Measurements from ENCODE around the gene SEZ6L.

Gene SEZ6L

DNA sequence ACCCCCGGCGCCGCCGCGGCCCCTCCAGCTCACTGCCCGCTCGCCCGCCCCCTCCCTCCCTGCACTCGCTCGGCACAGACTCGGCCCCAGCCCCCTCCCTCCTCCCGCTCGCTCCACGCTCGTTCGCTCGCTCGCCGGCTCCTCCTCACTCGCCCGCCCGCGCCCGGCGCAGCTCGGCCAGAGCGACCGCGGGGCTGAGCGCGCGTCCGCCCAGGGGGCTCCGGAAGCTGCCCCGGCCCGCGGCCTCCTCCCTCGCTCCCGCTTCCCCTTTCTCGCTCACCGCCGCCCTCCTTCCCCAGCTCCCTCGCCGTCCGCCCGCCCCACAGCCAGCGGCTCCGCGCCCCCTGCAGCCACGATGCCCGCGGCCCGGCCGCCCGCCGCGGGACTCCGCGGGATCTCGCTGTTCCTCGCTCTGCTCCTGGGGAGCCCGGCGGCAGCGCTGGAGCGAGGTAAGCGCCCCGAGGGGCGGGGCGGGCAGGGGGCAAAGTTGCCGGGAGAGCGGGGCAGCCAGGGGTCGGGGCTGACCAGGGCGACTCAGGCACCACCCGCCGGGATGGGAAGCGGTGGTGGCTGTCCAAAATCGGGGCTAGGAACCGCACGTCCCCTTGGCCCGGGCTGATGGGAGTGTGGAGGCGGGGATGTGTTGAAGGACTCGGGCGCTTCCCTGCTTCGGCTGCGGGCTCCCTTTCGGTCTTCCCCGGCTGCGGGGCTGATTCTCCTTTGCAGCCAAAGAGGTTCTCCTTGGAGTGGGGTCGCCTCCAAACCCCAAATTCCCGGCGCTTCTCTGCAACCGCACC lies at the start of gene SEZ6L:
Gene SEZ6L (plus strand): TSS at position 148 of the 797 bp plus-strand sequence. CDS start 208 bp downstream, at position 356.
- in situ Hi-C loops (cut with HindIII; ENCODE audit: low sequenced_read_pairs), result no loop called here

DNA sequence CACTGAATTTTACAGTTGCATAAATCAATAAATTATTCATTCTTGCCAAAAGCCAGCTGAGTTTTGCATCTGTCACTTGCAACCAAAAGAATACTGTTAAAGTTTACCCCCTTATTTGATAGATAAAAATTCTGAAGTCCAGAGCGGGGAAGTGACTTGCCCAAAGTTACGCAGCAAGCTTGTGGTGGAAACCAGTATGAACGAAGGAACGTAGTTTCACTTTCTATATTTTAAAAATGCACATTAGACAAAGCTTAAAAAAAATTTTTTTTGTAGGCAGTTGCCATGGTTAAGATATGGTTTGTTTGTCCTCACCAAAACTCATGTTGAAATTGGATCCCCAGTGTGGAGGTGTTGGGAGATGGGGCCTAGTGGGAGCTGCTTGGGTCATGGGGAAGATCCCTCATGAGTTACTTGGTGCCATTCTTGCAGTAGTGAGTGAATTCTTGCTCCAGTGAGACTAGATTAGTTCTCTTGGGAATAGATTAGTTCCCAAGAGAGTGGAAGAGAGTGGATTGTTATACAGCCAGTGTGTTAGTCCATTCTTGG lies 46.3 kb upstream of the SEZ6L start:
- in situ Hi-C loops (cut with HindIII; ENCODE audit: low sequenced_read_pairs), result no loop called here

DNA sequence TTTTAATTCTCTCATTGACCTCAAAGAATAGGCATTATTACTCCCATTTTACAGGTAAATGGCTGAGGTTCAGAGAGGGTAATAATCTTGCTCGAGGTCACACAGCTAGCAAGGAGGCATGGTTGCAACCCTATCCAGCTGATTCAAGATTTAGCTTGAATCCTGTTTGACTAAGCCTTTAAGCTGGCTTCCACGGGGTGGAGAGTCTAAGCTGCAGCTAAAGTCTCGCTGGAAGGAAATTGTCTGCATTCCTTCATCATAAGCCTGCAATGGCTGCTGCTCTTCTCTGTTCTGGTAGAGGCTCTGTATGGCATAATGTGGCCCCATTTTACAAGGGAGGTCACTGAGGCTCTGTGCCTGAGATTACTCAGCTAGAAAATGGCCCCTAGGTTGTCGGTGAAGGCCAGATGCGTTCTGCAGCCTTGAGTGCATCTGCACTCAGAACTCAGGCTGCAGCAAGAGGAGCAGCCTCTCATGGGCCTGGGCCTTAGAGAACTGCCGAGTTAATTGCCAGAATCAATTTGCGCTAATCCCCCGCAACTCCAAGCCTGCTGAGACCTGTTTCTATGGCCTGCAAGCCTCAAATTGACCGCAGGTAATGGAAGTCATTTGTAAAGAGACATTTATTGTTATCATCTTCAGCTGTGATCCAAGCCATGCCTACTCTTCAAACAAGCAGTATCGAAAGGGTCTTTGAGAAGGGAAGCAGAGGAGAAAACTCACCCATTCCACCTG lies 44.1 kb upstream of the SEZ6L start:
- in situ Hi-C loops (cut with HindIII; ENCODE audit: low sequenced_read_pairs), result no loop called here

DNA sequence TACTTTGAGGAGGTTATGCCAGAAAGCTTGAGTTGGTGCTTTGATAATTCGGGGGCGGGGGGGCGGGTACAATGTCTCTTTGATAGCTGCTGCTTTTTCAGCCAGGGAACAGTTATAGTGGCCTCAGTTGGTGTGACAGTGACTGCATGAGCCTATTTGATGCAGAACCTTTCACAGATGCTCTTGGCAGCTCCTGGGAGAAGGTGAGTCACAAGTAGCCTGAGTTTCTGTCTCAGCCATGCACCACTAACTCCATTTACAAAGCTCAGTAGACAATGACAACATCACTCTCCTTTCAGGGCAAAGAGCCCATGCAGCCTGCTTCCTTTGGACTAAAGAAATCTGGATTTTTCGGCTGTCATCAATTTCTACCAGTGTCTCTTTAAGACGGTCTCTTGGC lies 42.1 kb upstream of the SEZ6L start:
- in situ Hi-C loops (cut with HindIII; ENCODE audit: low sequenced_read_pairs), result no loop called here

DNA sequence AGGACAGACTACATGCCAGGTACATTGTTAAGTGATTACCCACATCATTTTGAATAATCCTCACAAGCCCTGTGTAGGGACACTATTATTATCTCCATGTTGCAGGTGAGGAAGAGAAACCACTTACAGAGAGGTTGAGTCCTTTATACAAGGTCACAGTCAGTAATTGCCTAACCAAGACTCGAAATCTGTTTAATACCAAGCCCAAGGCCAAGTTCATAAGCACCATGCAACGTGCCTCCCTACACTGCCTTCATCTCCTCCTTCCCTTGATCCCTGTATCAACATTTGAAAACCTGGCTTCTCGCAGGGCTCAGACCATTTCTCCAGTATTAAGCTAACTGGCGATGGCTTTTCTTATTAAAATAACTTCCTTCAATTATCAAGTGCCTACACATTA lies 41.7 kb upstream of the SEZ6L start:
- in situ Hi-C loops (cut with HindIII; ENCODE audit: low sequenced_read_pairs), result no loop called here

DNA sequence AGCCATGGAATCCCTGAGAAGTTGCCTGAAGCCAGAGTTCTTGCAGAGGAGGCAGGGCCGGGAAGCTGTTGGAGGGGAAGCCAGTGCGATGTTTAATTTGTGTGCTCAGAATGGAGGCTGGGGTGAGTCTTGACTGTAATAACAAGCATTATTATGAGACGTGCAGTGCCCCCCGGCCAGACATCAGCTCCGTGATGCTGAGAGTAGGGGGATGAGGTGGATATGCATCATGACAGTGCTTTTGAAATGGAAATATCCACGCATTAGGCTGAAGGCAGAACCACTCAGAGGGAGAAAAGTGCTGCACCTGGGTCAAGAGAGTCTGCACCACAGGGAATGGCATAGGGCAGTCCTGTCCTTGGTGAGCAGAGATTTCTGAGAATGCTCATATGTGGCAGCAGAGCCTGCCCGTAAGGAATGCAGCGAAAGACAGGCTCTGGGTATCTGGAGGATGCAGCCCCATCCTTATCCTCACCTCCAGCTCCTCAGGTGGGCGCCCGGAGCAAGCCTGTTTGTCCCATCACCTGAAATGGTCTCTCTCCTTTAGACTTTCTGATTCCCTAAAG lies 37.6 kb upstream of the SEZ6L start:
- in situ Hi-C loops (cut with HindIII; ENCODE audit: low sequenced_read_pairs), result no loop called here

DNA sequence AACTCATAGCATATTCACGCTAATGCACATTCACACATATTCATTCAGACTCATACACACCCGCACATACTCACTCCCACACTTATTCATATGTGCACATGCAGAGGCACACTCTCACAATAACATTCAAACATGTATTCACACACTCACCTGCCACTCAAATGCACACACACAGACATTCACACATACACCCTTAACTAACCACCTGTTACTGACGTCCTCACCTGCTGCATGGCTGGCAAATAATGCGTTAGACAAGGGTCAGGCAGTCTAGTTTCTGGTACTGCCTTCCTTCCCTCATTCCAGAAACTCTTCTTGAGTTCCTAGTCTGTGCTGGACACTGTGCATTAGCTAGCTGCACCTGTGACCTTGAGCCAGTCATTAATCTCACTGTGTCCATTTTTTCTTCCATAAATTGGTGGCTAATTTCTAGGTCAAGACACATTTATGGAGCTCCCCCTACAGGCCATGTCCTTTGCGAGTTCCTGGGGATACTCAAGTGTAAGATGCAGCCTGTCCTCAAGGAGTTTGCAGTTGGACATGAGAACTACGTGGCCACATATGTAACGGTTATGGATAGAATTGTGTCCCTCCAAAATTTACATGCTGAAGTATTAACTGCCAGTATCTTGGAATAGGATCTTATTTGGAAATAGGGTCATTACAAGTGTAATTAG lies 34.5 kb upstream of the SEZ6L start:
- in situ Hi-C loops (cut with HindIII; ENCODE audit: low sequenced_read_pairs), result no loop called here

DNA sequence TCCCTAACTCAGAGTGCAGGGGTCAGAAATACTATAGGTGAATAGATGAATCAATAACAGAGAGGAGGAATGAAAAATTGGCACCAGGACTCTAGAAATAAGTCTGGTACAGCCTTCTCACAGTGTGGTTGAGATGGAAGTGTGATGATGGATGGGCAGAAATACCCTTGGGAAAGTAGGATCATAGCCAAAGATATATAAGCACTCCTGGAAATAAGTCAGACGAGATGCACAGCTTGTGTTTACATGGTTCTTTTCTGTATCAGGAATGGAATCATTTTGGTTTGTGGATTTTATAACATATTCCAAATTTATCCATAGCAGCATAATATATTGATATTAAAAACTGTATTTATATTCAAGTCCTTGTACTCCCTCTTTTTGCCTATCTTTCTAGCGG lies 33.5 kb upstream of the SEZ6L start:
- in situ Hi-C loops (cut with HindIII; ENCODE audit: low sequenced_read_pairs), result no loop called here

DNA sequence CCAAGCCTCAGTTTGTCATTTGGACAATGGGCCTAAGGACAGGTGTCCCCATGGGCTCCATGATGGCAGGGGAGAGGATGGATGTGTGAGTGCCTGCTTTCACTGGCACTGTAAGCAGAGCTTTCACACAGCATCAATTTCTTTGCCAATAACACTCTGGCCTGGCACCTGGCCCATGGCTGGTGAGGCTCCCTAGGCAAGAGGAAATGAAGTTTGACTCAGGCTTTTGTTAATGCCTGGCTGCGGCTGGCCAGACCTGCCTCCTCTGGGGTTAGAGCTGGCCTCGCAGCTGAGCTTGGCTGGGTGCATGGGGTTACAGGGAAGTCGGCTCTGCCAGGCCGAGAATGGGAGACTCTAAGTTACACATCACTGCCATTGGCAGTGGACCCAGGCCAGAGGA lies 30.0 kb upstream of the SEZ6L start:
- in situ Hi-C loops (cut with HindIII; ENCODE audit: low sequenced_read_pairs), result no loop called here

DNA sequence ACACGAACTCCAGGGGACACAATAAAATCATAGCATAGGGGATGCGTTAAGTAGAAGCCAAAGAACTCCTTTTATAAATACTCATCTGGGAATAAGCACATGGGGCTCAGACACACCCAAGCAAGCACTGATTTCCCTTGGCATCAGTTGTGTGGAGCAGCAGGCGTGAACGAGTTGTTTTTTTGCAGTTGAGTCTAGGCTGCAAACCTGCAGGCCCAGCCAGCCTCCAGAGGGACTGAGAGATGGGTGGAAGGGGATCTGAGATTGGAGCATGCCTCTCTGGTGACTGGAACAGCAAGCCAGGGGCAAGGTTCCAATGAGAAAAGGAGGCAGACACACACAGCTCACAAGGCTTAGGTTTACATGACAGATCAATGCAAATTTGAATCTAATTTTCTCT lies 27.4 kb upstream of the SEZ6L start:
- in situ Hi-C loops (cut with HindIII; ENCODE audit: low sequenced_read_pairs), result no loop called here

DNA sequence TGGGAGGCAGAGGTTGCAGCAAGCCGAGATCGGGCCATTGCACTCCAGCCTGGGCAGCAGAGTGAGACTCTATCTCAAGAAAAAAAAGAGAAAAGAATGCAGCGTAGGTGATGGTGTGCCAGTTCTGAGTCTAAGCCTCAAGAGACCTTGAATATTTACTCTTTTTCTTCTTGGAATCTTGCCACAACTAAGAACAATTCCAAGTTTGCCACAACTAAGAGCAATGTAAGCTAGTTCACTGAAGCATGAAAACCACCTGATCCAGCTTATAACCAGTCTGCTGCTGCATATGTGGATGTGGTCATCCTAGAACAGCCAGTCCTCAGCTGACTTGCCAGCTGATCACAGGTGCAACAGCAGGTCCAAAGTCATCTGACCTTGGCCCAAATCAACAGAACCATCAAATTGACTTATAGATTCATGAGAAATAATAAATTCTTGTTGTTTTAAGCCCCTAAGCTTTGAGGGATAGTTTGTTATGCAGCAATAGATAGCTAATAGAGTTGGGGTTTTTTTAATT lies 25.4 kb upstream of the SEZ6L start:
- in situ Hi-C loops (cut with HindIII; ENCODE audit: low sequenced_read_pairs), result no loop called here

DNA sequence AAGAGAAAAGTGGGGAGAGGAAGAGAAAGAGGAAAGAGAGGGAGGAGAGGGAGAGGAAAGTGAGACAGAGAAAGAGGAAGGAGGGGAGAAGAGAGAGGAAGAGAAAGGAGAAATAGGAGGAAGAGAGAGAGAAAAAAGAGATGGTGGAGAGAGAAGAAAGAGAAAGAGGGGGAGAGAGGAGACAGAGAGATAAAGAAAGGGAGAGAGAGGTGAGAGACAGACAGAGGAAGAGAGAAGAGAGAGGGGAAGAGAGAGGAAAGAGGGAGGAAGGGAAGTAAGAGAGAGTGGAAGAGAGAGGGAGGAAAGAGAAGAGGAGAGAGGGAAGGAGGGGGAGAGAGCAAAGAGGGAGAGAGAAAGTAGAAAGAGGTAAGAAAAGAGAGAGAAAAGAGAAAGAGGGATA lies 9.4 kb upstream of the SEZ6L start:
- in situ Hi-C loops (cut with HindIII; ENCODE audit: low sequenced_read_pairs), result no loop called here

DNA sequence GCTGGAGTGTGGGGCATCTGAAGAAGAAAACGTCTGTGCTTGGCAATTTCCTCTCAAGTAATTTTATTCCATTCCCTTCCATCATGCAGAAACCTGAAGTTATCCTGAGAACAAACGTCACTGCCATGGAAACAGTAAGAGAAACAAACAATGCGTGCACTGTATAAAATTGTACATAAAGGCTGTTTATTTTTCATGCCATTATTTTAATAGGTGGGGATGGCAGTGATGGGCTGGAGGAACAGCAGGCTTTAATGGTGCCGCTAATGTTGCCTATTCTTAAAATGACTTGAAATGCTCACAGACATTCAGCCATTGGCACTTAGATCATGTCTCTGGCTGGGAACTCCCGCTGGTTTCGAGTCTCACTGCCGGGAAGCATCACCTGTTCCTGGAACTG lies 7.5 kb upstream of the SEZ6L start:
- in situ Hi-C loops (cut with HindIII; ENCODE audit: low sequenced_read_pairs), result no loop called here

DNA sequence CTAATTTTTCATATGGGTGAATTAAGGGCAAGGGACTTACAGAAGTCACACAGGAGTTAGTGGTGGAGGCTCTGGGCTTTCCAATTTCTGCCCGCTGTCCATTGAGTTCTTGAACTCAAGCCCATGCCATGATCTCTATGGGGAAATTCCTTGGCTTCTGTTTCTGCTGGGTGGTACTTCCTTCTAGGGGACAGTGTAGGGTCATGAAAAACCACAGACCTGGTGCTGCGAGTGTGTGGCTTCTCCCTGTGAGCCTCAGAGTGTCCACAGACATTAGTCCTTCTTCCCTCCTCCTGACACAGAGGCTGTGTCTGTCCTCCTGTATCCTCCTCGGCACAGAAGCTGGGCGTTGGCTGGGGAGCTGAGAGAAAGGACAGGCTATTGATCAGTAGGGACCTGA lies 6.3 kb upstream of the SEZ6L start:
- in situ Hi-C loops (cut with HindIII; ENCODE audit: low sequenced_read_pairs), result no loop called here

DNA sequence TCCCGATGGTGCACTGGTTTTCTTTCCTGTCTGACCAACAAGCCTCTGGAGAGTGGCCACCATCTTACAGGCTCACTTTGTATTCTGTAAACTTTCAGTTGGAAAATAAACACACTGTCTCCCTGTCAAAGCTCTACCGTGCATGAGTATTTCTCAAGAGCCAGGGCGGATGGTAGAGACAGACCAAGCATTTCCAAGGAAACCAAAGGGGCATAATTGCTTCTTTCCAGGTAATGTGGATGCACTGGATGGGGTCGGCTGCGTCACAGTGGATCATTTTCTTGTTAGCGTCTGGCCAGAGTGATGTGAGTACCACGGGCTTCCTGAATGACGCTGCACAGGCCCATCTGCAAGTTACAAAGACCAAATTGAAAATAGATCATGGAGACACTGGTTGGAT lies 5.1 kb upstream of the SEZ6L start:
- in situ Hi-C loops (cut with HindIII; ENCODE audit: low sequenced_read_pairs), result no loop called here

DNA sequence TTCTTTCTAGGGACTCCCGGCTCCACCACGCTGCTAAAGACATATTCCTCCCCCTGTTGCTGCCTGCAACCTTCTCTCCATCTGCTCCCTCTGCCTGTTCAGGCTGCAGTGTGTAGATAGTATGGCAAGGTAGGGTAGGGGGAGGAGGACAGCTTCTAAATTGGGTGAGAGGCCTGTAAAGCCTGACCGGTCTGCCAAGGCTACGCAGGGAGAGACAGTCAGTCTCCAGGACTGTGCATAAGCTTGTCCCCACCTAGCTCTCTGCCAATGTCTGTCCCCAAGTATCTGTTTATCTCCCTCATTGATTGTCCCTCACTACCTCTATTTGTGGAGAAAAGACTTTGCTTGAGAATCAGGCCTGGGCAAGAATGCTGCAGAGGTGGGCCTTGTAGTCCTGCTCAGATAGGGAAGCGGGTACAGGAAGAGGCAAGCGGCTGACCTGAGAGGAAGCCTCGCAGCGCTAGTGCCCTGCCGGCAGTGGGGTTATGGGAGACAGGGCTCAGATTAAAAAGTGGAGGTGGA lies 871 bp upstream of the SEZ6L start:
- in situ Hi-C loops (cut with HindIII; ENCODE audit: low sequenced_read_pairs), result no loop called here

DNA sequence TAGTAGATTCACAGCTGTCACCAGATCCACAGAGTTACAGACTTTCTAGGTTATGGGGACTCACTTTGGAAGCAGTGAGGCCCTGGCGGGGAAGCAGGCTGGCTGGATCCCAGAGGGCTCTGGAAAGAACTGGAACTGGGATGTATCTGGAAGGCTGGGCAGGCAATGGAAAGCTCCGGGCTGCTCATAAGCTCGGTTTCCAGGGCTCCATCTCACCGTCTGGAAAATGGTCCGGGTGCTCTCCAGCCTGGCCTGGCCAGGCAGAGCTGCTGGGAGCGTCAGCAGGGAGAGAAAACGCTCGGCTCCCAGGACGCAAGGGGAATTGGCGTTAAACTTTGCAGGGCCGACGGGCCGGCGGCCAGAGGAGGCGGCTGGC lies 335 bp upstream of the SEZ6L start:
- in situ Hi-C loops (cut with HindIII; ENCODE audit: low sequenced_read_pairs), result no loop called here

DNA sequence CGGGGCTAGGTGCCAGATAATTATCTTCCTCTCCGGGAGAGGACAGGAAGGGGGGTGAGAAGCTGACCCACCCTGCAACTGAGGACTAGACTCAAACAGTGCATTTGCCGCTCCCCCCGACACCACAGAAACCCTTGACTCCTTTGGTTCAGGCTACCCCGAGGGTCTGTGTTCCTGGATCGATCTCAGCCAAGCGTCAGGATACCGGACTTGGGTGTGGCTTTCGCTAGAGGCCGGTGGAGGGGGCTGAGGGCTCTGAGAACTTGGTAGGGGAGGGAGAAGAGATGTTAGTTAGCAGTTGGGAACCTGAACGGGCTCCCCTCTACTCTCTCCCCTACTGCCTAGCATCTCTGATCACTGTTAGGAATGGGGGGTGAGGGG lies 840 bp downstream of the SEZ6L start:
- in situ Hi-C loops (cut with HindIII; ENCODE audit: low sequenced_read_pairs), result no loop called here

DNA sequence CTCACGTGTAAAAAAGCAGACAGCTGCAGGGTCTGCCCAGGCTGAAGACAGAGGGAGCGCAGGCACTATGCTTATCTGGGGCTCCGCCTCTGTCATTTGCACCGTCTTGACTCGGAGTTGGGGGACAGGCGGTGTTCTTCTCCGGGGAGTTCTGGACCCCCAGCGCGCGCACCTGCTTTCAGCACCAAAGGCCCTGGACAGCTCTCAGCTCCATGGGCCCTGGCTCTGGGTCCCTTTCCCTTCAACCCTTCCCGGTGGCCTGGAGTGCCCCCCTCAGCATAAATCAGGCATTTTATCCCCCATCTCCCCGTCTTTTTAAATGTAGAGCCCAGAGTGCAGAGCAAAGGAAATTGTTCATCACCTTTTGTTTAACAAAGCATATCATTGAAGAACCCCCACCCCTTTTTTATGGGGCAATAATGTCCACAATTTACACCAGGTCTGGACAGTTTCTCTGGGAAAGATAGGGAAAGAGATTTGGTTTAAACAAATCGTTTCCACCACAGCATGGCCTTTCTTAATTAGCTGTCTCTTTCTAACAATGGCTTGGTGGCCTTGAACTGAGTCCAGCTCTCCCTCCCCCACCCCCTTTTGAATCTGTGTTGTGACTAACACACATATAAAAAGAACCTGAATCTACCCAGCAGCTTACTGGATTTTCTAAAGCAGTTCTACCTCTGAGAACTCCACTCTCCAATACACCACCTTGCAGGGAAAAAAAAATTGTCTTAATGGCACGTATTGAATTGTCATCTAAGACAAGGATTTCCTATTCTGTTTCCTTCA lies 1.7 kb downstream of the SEZ6L start:
- in situ Hi-C loops (cut with HindIII; ENCODE audit: low sequenced_read_pairs), result no loop called here

DNA sequence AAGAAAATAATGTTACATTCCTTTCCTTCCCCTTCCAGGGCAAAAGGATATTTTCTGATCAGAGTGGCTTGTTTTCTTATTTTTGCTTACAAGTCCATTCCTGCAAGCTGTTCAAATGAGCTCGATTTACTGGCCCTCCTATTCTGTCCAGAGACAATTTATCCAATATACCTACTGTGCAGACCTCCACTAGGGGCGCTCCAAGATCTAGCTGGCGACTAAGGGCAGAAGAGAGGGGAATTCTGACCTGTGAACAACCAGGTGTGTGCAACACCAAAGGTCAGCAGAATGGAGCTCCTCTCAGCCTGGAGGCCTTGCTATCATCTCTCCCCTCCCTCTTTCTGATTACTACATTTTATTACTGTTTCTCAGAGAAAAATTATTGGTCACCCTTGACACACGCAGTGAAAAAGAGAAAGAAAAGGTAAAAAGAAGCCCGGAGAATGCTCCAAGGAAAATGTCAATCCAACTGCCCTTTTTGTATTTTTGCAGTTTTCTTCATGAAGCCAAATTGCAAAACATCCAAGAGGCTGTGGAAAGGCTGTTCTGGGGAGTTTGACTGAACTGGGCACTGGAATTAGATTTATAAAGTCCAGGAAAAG lies 3.2 kb downstream of the SEZ6L start:
- in situ Hi-C loops (cut with HindIII; ENCODE audit: low sequenced_read_pairs), result no loop called here
